Ishikawa (cell line): ENCODE results near the gene PLXDC2.

Experiments used
- CEBPB ChIP-seq: IDR thresholded peaks from 2 replicates; pipeline ENCODE4 v1.6.1; 2012
- CREB1 ChIP-seq: IDR thresholded peaks from 2 replicates; pipeline ENCODE4 v1.6.1; 2012; ENCODE audit warnings: low read depth
- EGR1 ChIP-seq: IDR thresholded peaks from 2 replicates; pipeline ENCODE4 v1.6.1; 2012
- EP300 ChIP-seq: IDR thresholded peaks from 2 replicates; pipeline ENCODE4 v1.6.1; 2012; ENCODE audit warnings: borderline replicate concordance
- FOXM1 ChIP-seq: IDR thresholded peaks from 2 replicates; pipeline ENCODE4 v1.6.1; 2012; ENCODE audit warnings: low read depth, borderline replicate concordance
- NFIC ChIP-seq: IDR thresholded peaks from 2 replicates; pipeline ENCODE4 v1.6.1; 2012
- RAD21 ChIP-seq: IDR thresholded peaks from 2 replicates; pipeline ENCODE4 v1.6.1; 2012; ENCODE audit warnings: low read depth
- TAF1 ChIP-seq: IDR thresholded peaks from 2 replicates; pipeline ENCODE4 v1.6.1; 2012; ENCODE audit warnings: low read depth, mild to moderate bottlenecking
- TCF12 ChIP-seq: IDR thresholded peaks from 2 replicates; pipeline ENCODE4 v1.6.1; 2012; ENCODE audit warnings: low read depth
- TEAD4 ChIP-seq: IDR thresholded peaks from 2 replicates; pipeline ENCODE4 v1.6.1; 2012
- YY1 ChIP-seq: IDR thresholded peaks from 2 replicates; pipeline ENCODE4 v1.6.1; 2012; ENCODE audit warnings: low read depth
- ZBTB7A ChIP-seq: IDR thresholded peaks from 2 replicates; pipeline ENCODE4 v1.6.1; 2012; ENCODE audit warnings: low read depth
- TF ChIP-seq, protein P1 (sequence below): IDR thresholded peaks from 2 replicates; pipeline ENCODE4 v1.6.1; 2012
- TF ChIP-seq, protein P2 (sequence below): IDR thresholded peaks from 2 replicates; pipeline ENCODE4 v1.6.1; 2012
- TF ChIP-seq, protein P3 (sequence below): IDR thresholded peaks from 2 replicates; pipeline ENCODE4 v1.6.1; 2012; ENCODE audit warnings: low read depth, mild to moderate bottlenecking

The PLXDC2 gene

DNA sequence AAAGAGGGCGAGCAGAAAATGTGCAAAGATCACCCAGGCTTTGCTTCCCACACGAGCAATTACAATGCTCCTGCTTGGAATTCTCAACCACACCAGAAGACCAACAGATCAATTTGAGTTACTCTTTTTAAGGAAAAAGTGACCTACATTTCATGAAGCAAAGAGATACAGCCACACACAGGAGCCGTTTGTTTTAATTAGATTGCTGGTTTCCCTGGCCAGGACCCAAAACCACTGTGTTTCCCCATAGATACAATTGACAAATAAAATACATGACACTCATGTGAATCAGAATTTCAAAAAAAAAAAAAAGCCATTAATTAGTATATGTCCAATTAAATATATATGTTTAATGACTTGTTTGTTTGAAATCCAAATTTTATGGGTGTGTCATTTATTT, 458.3 kb downstream of the PLXDC2 start:
- TF ChIP-seq CEBPB (no peak), TEAD4 (no peak), TAF1 (no peak), EP300 (no peak), TCF12 (no peak), YY1 (no peak), EGR1 (no peak), NFIC (no peak), ZBTB7A (no peak), FOXM1 (no peak), RAD21 (no peak), CREB1 (no peak)
- TF ChIP-seq, protein P1, sequence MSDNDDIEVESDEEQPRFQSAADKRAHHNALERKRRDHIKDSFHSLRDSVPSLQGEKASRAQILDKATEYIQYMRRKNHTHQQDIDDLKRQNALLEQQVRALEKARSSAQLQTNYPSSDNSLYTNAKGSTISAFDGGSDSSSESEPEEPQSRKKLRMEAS: no peak
- TF ChIP-seq, protein P2, sequence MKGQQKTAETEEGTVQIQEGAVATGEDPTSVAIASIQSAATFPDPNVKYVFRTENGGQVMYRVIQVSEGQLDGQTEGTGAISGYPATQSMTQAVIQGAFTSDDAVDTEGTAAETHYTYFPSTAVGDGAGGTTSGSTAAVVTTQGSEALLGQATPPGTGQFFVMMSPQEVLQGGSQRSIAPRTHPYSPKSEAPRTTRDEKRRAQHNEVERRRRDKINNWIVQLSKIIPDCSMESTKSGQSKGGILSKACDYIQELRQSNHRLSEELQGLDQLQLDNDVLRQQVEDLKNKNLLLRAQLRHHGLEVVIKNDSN: no peak
- TF ChIP-seq, protein P3, sequence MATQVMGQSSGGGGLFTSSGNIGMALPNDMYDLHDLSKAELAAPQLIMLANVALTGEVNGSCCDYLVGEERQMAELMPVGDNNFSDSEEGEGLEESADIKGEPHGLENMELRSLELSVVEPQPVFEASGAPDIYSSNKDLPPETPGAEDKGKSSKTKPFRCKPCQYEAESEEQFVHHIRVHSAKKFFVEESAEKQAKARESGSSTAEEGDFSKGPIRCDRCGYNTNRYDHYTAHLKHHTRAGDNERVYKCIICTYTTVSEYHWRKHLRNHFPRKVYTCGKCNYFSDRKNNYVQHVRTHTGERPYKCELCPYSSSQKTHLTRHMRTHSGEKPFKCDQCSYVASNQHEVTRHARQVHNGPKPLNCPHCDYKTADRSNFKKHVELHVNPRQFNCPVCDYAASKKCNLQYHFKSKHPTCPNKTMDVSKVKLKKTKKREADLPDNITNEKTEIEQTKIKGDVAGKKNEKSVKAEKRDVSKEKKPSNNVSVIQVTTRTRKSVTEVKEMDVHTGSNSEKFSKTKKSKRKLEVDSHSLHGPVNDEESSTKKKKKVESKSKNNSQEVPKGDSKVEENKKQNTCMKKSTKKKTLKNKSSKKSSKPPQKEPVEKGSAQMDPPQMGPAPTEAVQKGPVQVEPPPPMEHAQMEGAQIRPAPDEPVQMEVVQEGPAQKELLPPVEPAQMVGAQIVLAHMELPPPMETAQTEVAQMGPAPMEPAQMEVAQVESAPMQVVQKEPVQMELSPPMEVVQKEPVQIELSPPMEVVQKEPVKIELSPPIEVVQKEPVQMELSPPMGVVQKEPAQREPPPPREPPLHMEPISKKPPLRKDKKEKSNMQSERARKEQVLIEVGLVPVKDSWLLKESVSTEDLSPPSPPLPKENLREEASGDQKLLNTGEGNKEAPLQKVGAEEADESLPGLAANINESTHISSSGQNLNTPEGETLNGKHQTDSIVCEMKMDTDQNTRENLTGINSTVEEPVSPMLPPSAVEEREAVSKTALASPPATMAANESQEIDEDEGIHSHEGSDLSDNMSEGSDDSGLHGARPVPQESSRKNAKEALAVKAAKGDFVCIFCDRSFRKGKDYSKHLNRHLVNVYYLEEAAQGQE: no peak

DNA sequence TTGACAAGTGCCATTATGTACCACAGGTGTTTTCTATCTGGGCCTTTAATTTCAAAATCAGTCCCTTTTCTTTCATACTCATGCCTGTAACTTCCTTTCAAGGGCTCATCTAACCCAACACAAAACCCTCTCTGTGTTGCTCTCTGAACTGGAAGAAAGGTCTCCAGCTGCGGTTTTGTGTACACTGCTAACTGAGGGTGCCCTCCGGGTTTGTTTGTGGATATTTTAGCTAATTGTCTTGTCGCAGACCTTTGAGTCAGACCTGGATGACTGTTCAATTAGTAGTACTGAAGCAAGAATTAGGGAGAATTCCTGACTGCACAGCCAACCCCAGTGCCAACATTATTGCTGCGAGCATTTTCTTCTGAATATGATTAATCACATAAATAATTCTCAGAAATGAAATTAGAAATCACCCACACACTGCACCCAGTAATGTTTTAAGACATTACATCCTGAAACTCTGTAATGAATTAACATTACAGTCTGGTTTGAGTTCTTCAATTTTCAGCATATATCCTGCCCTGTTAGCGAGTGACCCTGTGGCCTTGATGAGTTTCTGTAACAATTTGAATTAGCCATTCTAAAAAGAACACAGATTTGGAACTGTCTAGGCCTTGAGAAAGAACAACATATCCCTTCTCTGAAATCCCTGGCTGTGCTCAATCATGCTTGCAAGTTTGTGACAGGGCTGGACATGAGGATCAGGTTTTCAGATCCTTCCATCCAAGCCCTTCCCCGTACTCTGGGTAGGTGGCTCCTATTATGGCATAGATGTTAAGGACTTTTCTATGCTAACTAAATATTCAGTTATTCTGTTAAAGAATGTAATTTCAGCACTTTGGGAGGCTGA, 460.1 kb downstream of the PLXDC2 start:
- TF ChIP-seq, protein P3: no peak
- TF ChIP-seq YY1: no peak
- no peak for TF ChIP-seq TAF1
- no peak for TF ChIP-seq CREB1
- TF ChIP-seq TCF12: no peak
- TF ChIP-seq FOXM1: no peak
- TF ChIP-seq, protein P1: no peak
- no peak for TF ChIP-seq CEBPB
- TF ChIP-seq RAD21: no peak
- TF ChIP-seq, protein P2: no peak
- no peak for TF ChIP-seq EGR1
- TF ChIP-seq ZBTB7A: no peak
- no peak for TF ChIP-seq TEAD4
- TF ChIP-seq NFIC: no peak
- no peak for TF ChIP-seq EP300

DNA sequence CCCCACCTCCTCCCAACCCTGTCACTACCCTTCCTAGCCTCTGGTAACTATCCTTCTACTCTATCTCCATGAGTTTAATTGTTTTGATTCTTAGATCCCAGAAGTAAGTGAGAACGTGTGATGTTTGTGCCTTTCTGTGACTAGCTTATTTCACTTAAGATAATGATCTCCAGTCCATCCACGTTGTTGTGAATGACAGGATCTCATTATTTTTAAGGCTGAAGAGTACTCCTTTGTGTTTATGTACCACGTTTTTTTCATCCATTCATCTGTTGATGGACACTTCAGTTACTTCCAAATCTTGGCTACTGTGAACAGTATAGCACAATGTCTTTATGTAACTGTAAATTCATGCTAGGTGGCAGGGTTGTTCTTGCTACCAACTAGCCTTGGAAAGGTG, 461.6 kb downstream of the PLXDC2 start:
- TF ChIP-seq TCF12: no peak
- TF ChIP-seq EP300: no peak
- TF ChIP-seq CEBPB: no peak
- TF ChIP-seq, protein P2: no peak
- TF ChIP-seq, protein P3: no peak
- no peak for TF ChIP-seq NFIC
- TF ChIP-seq FOXM1: no peak
- no peak for TF ChIP-seq TEAD4
- no peak for TF ChIP-seq RAD21
- TF ChIP-seq, protein P1: no peak
- TF ChIP-seq ZBTB7A: no peak
- no peak for TF ChIP-seq YY1
- TF ChIP-seq EGR1: no peak
- TF ChIP-seq CREB1: no peak
- no peak for TF ChIP-seq TAF1
